Spleen (tissue), 11 donors: ENCODE measurements around the gene SMIM35. TPM values are rescaled to one million over a fixed set of nuclear protein-coding genes. Genes with fewer than 3 reads are reported as not detected.

ENCODE experiments used
- DNase-seq: peaks from one replicate; pipeline ENCODE4 v3.0.0-alpha.2; 2020
- H3K27ac ChIP-seq, 8 donors: fragments of 200-600 bp; sonication (generic) in 7 of 8; 1 replicate in 4 of 8; 2 replicates in 4 of 8; pipeline versions ENCODE4 v1.5.0 to v1.8.0; 2016 to 2021; ENCODE audit warnings: inconsistent platforms in 4 of 8, mild to moderate bottlenecking in 4 of 8, moderate library complexity in 1 of 8
- H3K27me3 ChIP-seq, 7 donors: fragments of 200-600 bp; sonication (generic) in 6 of 7; replicated peaks in 1 of 7; 1 replicate in 4 of 7; 2 replicates in 3 of 7; pipeline versions ENCODE4 v1.5.0 to v1.8.0; 2016 to 2021; ENCODE audit warnings: inconsistent platforms in 3 of 7, mild to moderate bottlenecking in 1 of 7
- H3K36me3 ChIP-seq, 6 donors: fragments of 200-600 bp; sonication (generic) in 5 of 6; 1 replicate in 4 of 6; 2 replicates in 2 of 6; pipeline versions ENCODE4 v1.5.0 to v1.8.0; 2016 to 2021; ENCODE audit warnings: inconsistent platforms in 2 of 6
- H3K4me1 ChIP-seq, 6 donors: fragments of 200-600 bp; sonication (generic) in 5 of 6; 1 replicate in 3 of 6; 2 replicates in 3 of 6; pipeline versions ENCODE4 v1.5.0 to v1.8.0; 2016 to 2021; ENCODE audit warnings: inconsistent platforms in 3 of 6
- H3K4me3 ChIP-seq, 8 donors: fragments of 200-600 bp; sonication (generic) in 7 of 8; 1 replicate in 4 of 8; 2 replicates in 4 of 8; pipeline versions ENCODE4 v1.5.0 to v1.8.0; 2016 to 2021; ENCODE audit warnings: inconsistent platforms in 4 of 8, mild to moderate bottlenecking in 4 of 8, moderate library complexity in 2 of 8
- H3K9me3 ChIP-seq, 8 donors: fragments of 200-600 bp; sonication (generic) in 7 of 8; 1 replicate in 4 of 8; 2 replicates in 4 of 8; pipeline versions ENCODE4 v1.5.0 to v1.8.0; 2016 to 2021; ENCODE audit warnings: inconsistent platforms in 4 of 8
- CTCF ChIP-seq, 11 experiments: fragments of 200-600 bp in 7 of 11; fragments of 450-650 bp in 4 of 11; sonication (generic) in 4 of 11; IDR thresholded peaks in 8 of 11; conservative IDR thresholded peaks in 3 of 11; 1 replicate in 7 of 11; 2 replicates in 4 of 11; pipeline versions ENCODE4 v1.4.0 to v1.8.0; 2016 to 2021; ENCODE audit warnings: antibody characterized with exemption in 11 of 11, inconsistent platforms in 4 of 11, mild to moderate bottlenecking in 1 of 11
- POLR2A ChIP-seq, 3 donors: fragments of 450-650 bp; IDR thresholded peaks; one replicate each; pipeline ENCODE4 v1.5.1; 2017; ENCODE audit warnings: antibody characterized with exemption in 3 of 3, mild to moderate bottlenecking in 1 of 3
- POLR2AphosphoS5 ChIP-seq, 3 donors: sonication (generic); formaldehyde crosslinking; IDR thresholded peaks; one replicate each; pipeline ENCODE4 v1.5.1; 2017; ENCODE audit warnings: antibody characterized with exemption in 3 of 3
- WGBS, 5 donors: extraction: QIAGEN DNeasy Blood & Tissue Kit in 3 of 5; methylation state at CpG; one replicate each; pipeline versions ENCODE4 v1.1.5 to v1.1.7; 2013 to 2018; 5-methylcytosine and 5-hydroxymethylcytosine counted together
- intact Hi-C: fragments of 100-400 bp; cut with DNase I; formaldehyde crosslinking; loops from one replicate; pipeline ENCODE4 v1.15.0; 2023; ENCODE audit warnings: low total_unique reads
- polyA plus RNA-seq, 3 donors: library from polyadenylated mRNA; stranded (reverse); fragments of 200-250 nt; gene quantifications; one replicate each; pipeline ENCODE4 v1.2.1, GENCODE V29; 2013
- total RNA-seq, 7 donors: library from RNA; depleted of rRNA in 3 of 7; stranded (reverse); fragments of >200 nt in 3 of 7; fragmentation: NEBNext Ultra II Directional in 4 of 7; extraction: Animal tissue kit (Norgen Biotek cat#: 25700) in 4 of 7; gene quantifications; one replicate each; pipeline versions ENCODE4 v1.1.0 to v1.2.1, GENCODE V29; 2016 to 2021
- donor health status: healthy with polysubstance abuse.
- donor health status: DM: no; HTN: no; CAD: no; lungs with moderate emphysema.
- donor health status: DM: no; HTN: no; CAD: no.
- donor health status: Bipolar disorder and iron deficiency.
- donor health status: healthy.
- donor health status: DM: no; HTN: no; CAD: no.
- donor health status: DM: yes; HTN: yes; CAD: no.

Gene SMIM35
- total and polyA plus RNA-seq, 10 donors = 0.16 to 1.3 (median 0.39) TPM

DNA sequence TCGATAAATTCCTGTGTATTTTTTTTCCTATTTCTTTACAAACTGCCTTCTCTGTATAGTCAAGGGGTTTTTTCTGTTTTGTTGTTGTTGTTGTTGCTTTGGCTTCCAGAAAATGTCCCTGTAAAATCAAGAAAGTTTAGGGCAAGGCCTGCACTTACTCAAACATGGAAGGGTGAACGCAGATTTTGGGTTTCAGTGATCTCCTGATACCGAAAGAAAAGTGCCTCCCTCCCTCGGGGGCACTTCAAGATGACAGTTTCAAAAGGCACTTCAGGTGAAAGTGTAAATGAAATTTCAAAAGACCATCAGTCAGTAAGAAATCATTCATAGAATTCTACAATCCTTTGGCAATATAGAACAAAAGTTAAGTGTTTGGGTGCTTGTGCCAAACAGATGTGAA, 53.3 kb downstream of the SMIM35 start:
- no peak for DNase-seq
- no peak for TF ChIP-seq POLR2A (IDR thresholded peaks at IDR 0.05)
- no peak for TF ChIP-seq CTCF (IDR thresholded peaks at IDR 0.05 in 8 of 11, conservative IDR thresholded peaks at IDR 0.05 in 3 of 11)
- TF ChIP-seq POLR2AphosphoS5 (IDR thresholded peaks at IDR 0.05) = no peak
- intact Hi-C loops = no loop called here
- no peaks in the 10 kb centered on the region for H3K4me1 ChIP-seq
- WGBS, 5 donors = 72 to 86% (median 76%) methylated on average over 4 of the region's 4 CpGs
- no peak overlapping the region for H3K27ac ChIP-seq
- H3K36me3 ChIP-seq = no peaks in the 10 kb centered on the region
- H3K9me3 ChIP-seq = no peaks in the 10 kb centered on the region
- no peaks in the 10 kb centered on the region for H3K27me3 ChIP-seq
- H3K4me3 ChIP-seq = no peak overlapping the region

DNA sequence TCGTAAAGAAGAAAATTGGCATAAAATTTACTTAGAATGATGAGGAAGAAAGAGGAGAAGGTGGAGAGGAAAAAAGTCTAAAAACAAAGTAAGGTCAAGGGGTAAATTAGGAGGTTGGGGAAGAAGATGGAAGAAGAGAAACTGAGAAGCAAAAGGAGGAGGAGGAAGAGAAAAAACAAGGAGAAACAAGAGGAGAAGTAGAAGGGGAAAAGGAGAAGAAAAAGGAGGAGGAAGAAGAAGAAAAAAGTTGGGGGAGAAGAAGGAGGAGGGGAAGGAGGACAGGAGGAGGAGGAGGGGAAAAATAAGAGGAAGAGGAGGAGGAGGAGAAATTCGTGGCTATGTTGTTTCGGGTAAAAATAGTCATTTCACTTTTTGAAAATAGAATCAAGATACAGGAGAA, 58.1 kb downstream of the SMIM35 start:
- DNase-seq = no peak
- TF ChIP-seq POLR2AphosphoS5 (IDR thresholded peaks at IDR 0.05) = no peak
- TF ChIP-seq POLR2A (IDR thresholded peaks at IDR 0.05) = no peak
- no peak for TF ChIP-seq CTCF (IDR thresholded peaks at IDR 0.05 in 8 of 11, conservative IDR thresholded peaks at IDR 0.05 in 3 of 11)
- peaks cover 0 to 5% (median 0%) of the 10 kb centered on the region in 8 donors for H3K9me3 ChIP-seq
- H3K4me1 ChIP-seq = no peaks in the 10 kb centered on the region
- intact Hi-C loops = no loop called here
- H3K27ac ChIP-seq = no peak overlapping the region
- WGBS, 5 donors = 48 to 62% (median 53%) methylated on average over 3 of the region's 3 CpGs
- H3K4me3 ChIP-seq = no peak overlapping the region
- no peaks in the 10 kb centered on the region for H3K27me3 ChIP-seq
- no peaks in the 10 kb centered on the region for H3K36me3 ChIP-seq

GRCh38 chr11:118027694-118028093, 59.1 kb downstream of the SMIM35 start:
- Histone ChIP-seq H3K27me3 (no peaks in the 10 kb centered on the region), H3K36me3 (no peaks in the 10 kb centered on the region), H3K27ac (no peak overlapping the region), H3K4me1 (no peaks in the 10 kb centered on the region), H3K4me3 (no peak overlapping the region), H3K9me3 (peaks cover 0 to 5% (median 0%) of the 10 kb centered on the region in 8 donors)
- no peak for DNase-seq
- 88 to 92% (median 92%) methylated on average over 4 of the region's 4 CpGs for WGBS, 5 donors
- TF ChIP-seq POLR2A (IDR thresholded peaks at IDR 0.05) = no peak
- TF ChIP-seq POLR2AphosphoS5 (IDR thresholded peaks at IDR 0.05) = no peak
- TF ChIP-seq CTCF (IDR thresholded peaks at IDR 0.05 in 8 of 11, conservative IDR thresholded peaks at IDR 0.05 in 3 of 11) = no peak
- intact Hi-C loops = no loop called here

- intact Hi-C loops = no loop called here
- Histone ChIP-seq H3K36me3 (no peaks in the 10 kb centered on the region), H3K4me3 (no peak overlapping the region), H3K27me3 (no peaks in the 10 kb centered on the region), H3K4me1 (peaks cover 0 to 9% (median 5%) of the 10 kb centered on the region in 6 donors), H3K27ac (no peak overlapping the region), H3K9me3 (peaks cover 4 to 48% (median 37%) of the 10 kb centered on the region in 8 donors)
- WGBS, 5 donors = 87 to 100% (median 95%) methylated on average over 1 of the region's 1 CpG
- DNase-seq = no peak
- no peak for TF ChIP-seq POLR2AphosphoS5 (IDR thresholded peaks at IDR 0.05)
Measured at GRCh38 chr11:118021146-118021545, 65.6 kb downstream of the SMIM35 start.

DNA sequence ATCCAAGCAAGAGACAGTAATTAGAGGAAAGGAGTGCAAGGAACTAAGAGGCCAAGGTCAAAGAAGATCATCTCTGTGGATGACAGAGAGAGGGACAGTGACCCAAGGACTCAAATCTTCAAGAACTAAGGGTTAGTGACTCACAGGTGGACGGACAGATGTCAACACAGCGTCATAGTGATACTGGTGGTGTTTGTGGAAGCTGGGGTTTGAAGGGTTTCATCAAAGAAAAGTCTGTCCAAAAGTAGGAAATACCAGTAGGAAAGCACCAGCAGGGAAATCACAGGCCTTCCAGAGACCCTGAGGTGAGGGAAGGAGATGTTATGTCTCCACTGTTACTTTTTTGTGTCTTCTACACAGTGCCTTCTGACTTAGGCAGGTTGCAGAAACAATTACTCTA, 68.4 kb downstream of the SMIM35 start:
- TF ChIP-seq POLR2AphosphoS5 (IDR thresholded peaks at IDR 0.05) (no peak), CTCF (IDR thresholded peaks at IDR 0.05 in 8 of 11, conservative IDR thresholded peaks at IDR 0.05 in 3 of 11) (no peak), POLR2A (IDR thresholded peaks at IDR 0.05) (no peak)
- no peak overlapping the region for H3K27ac ChIP-seq
- H3K9me3 ChIP-seq = peaks cover 4 to 48% (median 34%) of the 10 kb centered on the region in 8 donors
- no peaks in the 10 kb centered on the region for H3K27me3 ChIP-seq
- no peak overlapping the region for H3K4me3 ChIP-seq
- DNase-seq = no peak
- intact Hi-C loops = no loop called here
- WGBS, 5 donors = 87 to 98% (median 96%) methylated on average over 2 of the region's 2 CpGs
- H3K36me3 ChIP-seq = no peaks in the 10 kb centered on the region
- peaks cover 0 to 37% (median 22%) of the 10 kb centered on the region in 6 donors for H3K4me1 ChIP-seq
